T-helper 1 cell (primary cell): Measurements from ENCODE around the gene DCAF6.
"Not testable (repeated sequence)": the region's sequence is repeated elsewhere in the genome, so short reads cannot be mapped to it uniquely, and the experiment has no call there.

Source experiments
- DNase-seq, 5 donors: peaks; one replicate each; pipeline ENCODE4 v3.0.0-alpha.2; 2012 to 2020

Gene DCAF6

DNA sequence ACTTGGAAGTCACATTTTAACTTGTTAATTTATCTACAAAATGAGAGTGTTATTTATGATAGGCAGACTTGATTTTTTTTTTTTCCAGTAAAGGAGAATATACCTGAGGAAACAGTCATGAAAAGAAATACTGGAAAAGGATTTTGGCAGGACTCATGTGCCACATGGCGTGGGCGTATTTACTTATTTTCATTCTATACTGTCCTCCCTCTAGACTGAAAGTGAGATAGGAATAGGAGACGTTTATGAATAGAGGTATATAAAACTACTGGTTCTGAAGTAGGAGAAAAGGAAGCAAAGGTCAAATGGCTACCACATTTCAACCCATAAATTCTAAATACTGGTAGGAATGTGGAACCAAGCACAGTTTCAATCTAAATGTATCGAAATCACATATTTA is 95.1 kb downstream of the DCAF6 start:
- no peak for DNase-seq

DNA sequence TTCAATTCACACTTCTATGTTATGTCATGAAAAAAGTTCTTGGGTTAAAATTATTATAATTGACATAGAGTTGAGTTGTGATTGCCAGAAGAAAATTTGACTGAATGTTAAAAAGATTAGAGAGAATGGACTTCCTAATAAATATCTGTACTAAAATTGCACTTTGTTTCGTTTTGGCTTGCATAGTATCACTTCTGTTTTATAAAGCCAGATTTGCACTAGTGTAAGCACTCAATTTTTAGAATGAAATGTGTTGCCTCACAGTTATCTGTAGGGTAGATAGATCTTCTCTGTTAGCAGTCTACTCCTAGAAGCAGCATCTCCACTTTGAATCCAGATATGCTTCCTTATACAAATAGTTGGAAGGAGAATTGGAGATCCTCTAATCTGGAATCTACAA is 95.5 kb downstream of the DCAF6 start:
- DNase-seq: no peak

- no peak for DNase-seq
These were observed 98.9 kb downstream of the DCAF6 start for GRCh38 chr1:168035345-168035744.

DNA sequence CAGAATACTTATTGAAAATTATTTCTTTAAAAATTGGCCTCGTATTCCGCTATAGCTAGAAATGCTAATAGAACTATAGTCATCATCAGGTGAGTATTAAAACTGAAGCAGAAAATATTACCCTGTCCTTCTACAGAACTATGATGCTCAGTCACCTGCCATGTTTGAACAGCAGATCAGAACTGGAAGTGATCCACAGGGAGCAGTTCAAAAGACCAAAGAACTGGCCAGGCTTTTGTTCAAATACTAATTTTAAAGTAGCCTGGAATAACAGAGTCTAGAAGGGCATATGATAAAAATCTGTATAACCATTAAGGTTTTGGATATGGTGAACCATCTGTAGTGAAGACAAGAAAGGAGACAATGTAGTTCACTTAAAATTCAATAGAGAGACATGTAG is 105.9 kb downstream of the DCAF6 start:
- DNase-seq: no peak

DNA sequence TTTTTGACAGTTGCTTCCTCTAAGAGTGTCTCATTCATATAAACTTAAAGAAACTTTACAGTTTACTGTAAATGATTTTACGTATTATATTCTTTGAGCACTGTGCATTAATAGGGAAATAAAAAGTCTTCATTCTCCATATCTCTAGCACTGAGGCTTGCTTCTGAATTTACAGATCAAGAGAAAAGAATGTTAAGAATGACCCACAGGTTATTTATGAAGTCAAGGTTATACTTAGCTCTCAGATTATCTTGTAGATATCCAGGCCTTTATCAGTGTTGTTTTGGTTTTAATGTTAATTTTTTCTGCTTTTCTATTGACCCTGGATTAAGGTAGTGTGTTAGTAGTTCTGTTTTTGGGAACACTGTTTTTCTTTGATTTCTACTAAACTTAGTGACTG is 108.8 kb downstream of the DCAF6 start:
- no peak for DNase-seq

GRCh38 chr1:168050307-168050706 is 113.8 kb downstream of the DCAF6 start:
- no peak for DNase-seq

- no peak for DNase-seq
These were observed 114.4 kb downstream of the DCAF6 start for GRCh38 chr1:168050880-168051279.

GRCh38 chr1:168053681-168054080 is 117.2 kb downstream of the DCAF6 start:
- no peak for DNase-seq

DNA sequence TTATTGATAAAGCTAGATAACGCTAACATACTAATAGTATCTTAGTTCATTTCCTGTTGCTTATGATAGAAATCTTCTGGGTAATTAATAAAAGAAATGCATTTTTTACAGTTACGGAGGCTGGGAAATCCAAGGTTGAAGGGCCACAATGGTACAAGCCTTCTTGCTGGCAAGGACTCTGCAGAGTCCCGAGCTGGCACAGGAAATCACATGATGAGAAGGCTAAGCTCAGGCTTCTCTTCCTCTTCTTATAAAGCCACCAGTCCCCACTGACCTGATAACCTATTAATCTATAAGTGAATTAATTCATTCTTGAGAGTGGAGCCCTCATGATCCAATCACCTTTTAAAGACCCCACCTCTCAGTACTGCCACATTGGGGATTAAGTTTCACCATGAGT is 117.6 kb downstream of the DCAF6 start:
- DNase-seq: no peak

- DNase-seq: not testable (repeated sequence)
These were observed 119.7 kb downstream of the DCAF6 start for GRCh38 chr1:168056152-168056551.

GRCh38 chr1:168057355-168057754 is 120.9 kb downstream of the DCAF6 start:
- DNase-seq: no peak

GRCh38 chr1:168057921-168058320 is 121.4 kb downstream of the DCAF6 start:
- no peak for DNase-seq

- no peak for DNase-seq
These were observed 127.7 kb downstream of the DCAF6 start for GRCh38 chr1:168064216-168064615.

DNA sequence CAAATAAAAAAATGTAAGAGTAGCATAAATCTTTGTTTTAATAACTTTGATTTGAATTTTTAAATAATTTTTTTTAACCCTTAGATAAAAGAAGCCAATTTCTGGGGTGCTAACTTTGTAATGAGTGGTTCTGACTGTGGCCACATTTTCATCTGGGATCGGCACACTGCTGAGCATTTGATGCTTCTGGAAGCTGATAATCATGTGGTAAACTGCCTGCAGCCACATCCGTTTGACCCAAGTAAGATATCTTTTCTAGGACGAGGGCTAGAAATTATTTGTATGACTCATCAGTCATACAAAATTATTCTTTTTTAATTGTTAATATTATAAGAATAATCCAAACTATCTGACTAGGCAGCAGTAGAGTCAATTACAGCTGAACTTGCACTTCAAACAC is 129.0 kb downstream of the DCAF6 start:
- no peak for DNase-seq

DNA sequence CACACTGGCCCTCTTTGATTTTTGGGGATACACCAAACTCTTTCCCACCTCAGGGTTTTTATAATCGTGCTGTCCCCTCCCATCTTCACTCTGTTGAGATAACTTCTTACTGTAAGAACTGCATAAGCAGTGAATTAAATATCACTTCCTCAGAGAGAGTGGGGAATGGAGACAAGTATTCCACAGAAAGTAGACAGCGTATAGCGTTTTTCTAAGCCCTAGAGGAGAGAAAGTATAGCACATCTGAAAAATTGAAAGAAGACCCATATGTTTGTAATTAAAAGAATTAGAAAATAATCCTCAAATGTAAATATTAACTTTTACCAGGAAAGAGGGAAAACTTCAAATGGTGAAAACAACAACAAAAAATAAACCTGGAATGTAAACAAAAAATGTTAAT is 132.9 kb downstream of the DCAF6 start:
- no peak for DNase-seq

DNA sequence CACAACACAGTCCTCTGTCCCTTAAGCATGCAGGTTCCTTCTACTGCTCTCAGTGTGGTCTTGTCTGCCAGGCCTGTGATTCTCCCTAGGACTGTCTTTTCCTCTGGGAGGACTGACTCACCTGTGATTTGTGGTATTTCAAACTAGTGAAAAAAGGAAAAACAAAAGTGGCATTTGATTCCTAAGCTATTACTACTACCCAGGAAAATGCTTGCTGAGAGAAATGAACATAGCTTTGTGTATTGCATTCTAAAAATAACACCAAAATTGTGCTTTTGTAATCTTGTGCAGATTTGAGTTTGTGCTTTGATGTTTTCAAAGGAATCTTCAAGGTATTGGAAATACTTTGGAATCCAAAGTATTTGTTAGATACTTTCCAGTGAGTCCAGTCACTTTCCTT is 143.3 kb downstream of the DCAF6 start:
- DNase-seq: no peak

GRCh38 chr1:168081373-168082007 is 145.0 kb downstream of the DCAF6 start:
- DNase-seq: no peak

DNA sequence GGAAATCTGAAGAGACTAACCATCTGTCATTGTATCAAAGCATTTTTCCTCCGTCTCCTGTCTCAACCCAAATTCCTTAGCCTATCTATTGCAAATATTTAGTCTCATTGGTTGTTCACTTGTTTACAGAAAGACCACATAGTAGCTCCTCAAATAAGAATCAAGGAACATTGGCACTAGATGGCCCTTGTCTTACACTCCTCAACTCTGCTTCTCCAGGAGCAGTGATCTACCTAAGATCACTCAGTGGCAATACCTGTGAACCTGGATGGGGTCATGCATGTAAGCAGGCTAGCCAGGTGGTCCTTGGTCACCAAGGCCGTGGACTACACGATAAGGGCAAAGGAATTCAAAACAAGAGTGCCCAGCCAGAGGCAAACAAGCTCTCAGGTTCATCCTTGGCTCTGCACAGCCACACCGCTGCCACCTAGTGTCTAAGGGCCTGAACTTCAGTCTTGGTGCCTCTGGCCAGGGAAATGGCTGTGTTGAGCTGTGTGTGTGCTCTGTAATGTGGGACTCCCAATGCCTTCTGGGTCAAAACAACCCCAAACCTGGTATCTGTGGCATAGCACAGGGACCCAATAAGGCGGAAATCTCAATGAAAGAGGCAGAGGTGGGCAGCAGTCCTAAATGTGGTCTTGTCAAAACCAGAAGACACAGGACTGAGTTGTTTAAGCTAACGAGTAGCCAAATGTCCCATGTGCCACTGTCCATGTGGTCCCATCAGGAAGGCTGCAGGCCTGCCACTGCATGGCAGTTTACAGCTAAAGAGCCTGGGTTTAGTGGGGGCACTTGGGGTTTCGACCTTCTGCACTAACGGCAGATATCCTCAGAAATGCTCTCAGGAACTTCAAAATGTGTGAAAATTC is 145.8 kb downstream of the DCAF6 start:
- DNase-seq: peak in 4 of 5 donors; percentile 37 to 64 (median 45)

GRCh38 chr1:168083456-168084325 is 147.2 kb downstream of the DCAF6 start:
- no peak for DNase-seq

- peak; percentile 23 to 46 (median 33) for DNase-seq
These were observed 148.1 kb downstream of the DCAF6 start for GRCh38 chr1:168084396-168085231.

DNA sequence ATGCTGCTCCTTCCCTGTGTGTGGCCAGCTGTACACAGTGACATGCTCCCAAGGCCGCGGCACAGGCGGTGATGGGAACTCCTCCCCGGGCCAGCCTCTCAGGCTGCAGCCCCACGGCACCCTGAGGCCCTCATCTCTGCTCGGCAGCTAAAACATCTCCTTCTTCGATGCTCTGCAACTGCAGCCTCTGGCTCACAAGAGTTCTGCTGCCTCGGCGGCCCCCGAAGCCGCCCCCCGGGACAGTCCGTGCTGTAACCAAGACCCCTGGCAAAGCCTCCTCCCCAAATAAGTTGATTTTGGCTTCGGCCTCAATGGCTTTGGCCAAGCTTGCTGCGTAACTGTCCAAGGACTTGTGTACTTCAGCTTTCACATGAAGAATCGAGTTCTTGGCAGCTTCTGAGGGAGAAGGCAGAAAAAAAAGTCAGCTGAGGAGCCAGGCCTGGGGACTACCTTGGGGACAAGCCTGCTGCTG is 149.0 kb downstream of the DCAF6 start:
- DNase-seq: no peak

GRCh38 chr1:168086438-168086837 is 150.0 kb downstream of the DCAF6 start:
- DNase-seq: no peak
